Neuron (in vitro differentiated cells): ENCODE measurements around the gene CDC42BPA.

Experiments used
- H2AFZ ChIP-seq: one replicate; pipeline ENCODE4 v1.6.1; 2013; ENCODE audit warnings: low read depth, mild to moderate bottlenecking, inconsistent platforms, low read length, moderate library complexity
- H3K27me3 ChIP-seq: one replicate; pipeline ENCODE4 v1.6.1; 2013; ENCODE audit warnings: low read length; ENCODE audit not compliant: insufficient read depth
- H3K36me3 ChIP-seq: one replicate; pipeline ENCODE4 v1.6.1; 2013; ENCODE audit warnings: low read length; ENCODE audit not compliant: insufficient read depth
- H3K4me1 ChIP-seq: one replicate; pipeline ENCODE4 v1.6.1; 2013; ENCODE audit warnings: low read length; ENCODE audit not compliant: insufficient read depth
- H3K4me3 ChIP-seq: 2 replicates; pipeline ENCODE4 v1.5.1; 2013; ENCODE audit warnings: mild to moderate bottlenecking, low read length, moderate library complexity
- H3K9me3 ChIP-seq: one replicate; pipeline ENCODE4 v1.6.1; 2013; ENCODE audit warnings: low read length

The CDC42BPA gene

DNA sequence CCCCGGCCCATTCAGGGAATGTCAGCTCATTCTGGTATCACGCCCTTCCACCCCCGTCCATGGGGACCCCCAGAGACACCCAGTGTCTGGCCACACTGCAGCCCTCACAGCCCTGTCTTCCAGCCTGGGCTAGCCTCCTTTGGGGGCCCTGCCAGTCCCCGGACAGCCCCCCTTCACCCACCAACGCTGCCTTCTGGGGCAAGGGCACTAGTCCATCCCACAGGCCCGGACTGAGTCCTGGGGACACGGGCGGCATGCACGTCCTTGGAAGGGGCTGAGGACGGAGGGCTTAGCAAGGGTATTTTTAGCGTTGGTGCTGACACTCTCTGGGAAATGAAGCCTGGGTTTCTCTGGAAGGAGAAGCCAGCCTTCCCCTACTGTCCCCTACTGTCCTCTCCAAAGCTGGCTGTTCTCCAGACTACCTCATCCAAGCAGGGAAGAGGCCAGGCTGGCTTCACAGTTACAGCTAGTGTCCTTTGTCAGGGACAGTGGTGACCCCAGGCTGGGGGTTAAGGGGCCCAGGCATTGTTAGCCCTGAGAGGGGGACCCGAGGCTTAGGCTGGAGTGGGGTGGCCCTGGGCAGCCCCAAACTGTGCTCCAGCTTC lies 338.7 kb downstream of the CDC42BPA start:
- H3K36me3 ChIP-seq, result no peaks in the 10 kb centered on the region
- H3K4me3 ChIP-seq, result no peak overlapping the region
- H3K9me3 ChIP-seq, result no peaks in the 10 kb centered on the region
- H2AFZ ChIP-seq, result no peak overlapping the region
- H3K27me3 ChIP-seq, result no peaks in the 10 kb centered on the region
- peaks cover 21% of the 10 kb centered on the region for H3K4me1 ChIP-seq

DNA sequence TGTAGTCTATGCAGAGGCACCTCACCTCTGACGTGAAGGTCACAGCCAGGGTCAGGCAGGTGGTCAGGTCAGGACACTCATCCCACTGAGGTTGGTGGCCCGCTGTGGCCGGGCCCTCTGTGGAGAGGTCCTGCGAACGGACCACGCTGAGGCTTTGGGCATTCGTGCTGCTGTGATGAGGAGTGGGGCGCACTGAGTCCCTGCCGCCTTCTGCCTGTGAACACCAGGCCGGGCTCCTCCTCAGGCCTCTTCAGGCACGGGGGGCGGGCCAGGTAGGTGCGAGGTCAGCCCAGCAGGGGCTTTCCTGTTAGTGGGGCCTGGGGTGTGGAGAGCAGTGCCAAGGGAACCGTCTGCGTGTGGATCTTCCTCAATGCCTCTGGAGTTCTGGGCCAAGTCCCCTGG lies 339.2 kb downstream of the CDC42BPA start:
- Histone ChIP-seq H3K4me1 (peaks cover 26% of the 10 kb centered on the region), H3K36me3 (no peaks in the 10 kb centered on the region), H3K27me3 (no peaks in the 10 kb centered on the region), H3K4me3 (no peak overlapping the region), H3K9me3 (no peaks in the 10 kb centered on the region), H2AFZ (no peak overlapping the region)

DNA sequence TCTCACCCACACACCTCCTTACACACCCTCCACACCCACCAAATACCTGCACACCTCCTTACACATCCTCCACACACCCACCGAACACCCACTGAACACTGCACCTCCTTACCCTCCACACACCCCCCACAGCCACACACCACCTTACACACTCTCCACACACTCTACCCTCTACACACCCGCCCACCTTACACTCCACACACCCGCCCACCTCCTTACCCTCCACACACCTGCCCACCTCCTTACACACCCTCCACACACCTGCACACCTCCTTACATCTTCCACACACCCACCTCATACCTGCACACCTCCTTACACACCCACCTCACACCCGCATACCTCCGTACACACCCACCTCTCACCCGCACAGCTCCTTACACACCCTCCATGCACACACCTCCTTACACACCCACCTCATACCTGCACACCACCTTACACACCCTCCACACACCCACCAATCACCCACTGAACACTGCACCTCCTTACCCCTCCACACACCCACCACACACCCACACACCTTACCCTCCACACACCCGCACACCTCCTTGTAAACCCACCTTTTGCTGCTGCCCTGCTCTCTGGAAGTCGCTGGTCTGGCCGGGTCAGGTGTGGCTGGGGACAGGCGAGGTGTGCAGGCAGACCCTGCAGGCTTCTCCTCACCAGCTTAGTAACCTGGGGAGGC lies 339.7 kb downstream of the CDC42BPA start:
- H3K4me1 ChIP-seq, result peaks cover 31% of the 10 kb centered on the region
- H2AFZ ChIP-seq, result no peak overlapping the region
- H3K9me3 ChIP-seq, result no peaks in the 10 kb centered on the region
- no peak overlapping the region for H3K4me3 ChIP-seq
- no peaks in the 10 kb centered on the region for H3K36me3 ChIP-seq
- H3K27me3 ChIP-seq, result no peaks in the 10 kb centered on the region

DNA sequence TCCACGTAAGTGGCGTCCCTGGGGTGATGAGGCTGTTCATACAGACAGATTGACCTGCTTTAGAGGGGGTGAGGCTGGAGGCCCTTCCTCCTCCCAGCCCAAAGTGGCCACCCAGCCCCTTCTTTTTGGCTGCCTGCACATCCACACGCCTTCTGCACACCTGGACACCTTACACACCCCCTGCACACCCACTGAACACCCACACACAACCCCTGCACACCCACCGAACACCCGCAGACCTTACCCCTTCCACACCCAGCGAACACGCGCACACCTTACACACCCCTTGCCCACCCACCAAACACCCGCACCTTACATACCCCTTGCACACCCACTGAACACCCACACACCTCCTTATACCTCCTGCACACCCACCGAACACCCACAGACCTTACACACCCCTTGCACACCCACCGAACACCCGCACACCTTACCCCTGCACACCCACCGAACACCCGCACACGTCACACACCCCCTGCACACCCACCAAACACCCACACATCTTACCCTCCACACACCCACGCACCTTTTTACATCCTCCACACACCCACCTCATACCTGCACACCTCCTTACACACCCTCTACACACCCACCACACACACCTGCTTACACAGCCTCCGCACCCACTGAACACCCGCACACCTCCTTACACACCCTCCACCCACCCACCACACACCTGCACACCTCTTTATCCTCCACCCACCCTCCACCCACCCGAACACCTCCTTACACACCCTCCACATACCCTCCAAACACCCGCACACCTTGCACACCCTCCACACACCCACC lies 340.5 kb downstream of the CDC42BPA start:
- Histone ChIP-seq H3K4me1 (peaks cover 34% of the 10 kb centered on the region), H3K36me3 (no peaks in the 10 kb centered on the region), H3K27me3 (no peaks in the 10 kb centered on the region)

DNA sequence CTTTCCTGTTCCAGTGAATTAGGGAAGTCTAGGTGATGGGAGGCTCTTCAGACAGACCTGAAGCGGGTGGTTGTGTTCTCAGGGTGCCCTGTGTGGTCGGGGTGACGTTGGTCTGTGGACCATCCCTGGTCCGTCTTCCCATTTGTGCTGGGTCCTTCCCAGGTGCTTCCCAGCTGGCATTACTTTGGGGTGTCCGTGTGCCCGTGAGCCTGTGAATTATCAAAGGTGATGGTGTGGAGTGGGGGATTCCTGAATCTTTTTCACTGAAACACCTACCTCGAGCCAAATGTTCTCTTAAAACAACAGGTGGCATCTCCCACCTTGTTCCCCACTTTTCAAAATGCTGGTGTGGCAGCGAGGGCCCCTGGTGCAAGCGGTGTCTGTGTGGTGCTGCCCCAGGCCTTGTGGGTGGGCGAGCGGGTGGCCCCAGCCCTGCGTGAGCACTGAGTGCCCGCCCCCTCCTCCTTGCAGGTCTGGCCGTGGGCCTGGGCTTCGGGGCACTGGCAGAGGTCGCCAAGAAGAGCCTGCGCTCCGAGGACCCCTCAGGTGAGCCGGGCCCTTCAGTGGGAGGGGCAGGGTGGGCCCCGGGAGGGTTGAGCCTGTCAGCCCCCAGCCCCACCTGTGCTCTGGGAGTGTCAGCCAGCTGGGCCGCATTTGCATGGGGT lies 341.2 kb downstream of the CDC42BPA start:
- Histone ChIP-seq H3K4me3 (no peak overlapping the region), H3K9me3 (no peaks in the 10 kb centered on the region), H2AFZ (no peak overlapping the region), H3K36me3 (no peaks in the 10 kb centered on the region), H3K4me1 (peaks cover 34% of the 10 kb centered on the region), H3K27me3 (no peaks in the 10 kb centered on the region)

More for the DNA sequence above, 340.5 kb downstream of the CDC42BPA start:
- no peak overlapping the region for H3K4me3 ChIP-seq
- H2AFZ ChIP-seq, result no peak overlapping the region
- H3K9me3 ChIP-seq, result no peaks in the 10 kb centered on the region

DNA sequence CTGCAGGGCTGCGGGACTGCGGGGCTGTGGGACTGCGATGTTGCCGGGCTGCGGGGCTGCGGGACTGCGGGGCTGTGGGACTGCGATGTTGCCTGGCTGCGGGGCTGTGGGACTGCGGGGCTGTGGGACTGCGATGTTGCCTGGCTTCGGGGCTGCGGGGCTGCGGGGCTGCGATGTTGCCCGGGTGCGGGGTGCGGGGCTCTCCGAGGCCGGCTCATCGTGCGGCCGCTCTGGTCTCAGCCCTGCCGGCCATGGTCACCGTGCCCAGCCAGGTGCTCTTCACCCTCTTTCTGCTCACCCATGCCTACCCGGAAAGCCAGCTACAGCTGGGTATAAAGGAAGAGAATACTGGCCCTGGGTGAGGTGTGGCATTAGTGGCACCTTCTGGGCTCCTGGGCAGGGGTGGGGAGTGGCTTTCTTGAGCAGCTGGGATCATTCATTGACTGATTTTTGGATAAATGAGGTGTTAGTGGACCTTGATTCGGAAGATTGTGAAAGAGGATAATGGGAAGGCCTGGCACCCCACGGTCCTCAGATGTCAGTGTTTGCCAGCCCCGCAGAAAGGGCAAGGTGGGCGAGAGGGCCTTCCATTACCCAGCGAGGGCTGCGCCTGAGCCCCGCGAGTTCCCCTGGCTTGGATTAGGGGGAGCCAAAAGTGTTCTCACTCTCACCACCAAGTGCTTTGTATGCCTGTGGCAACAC lies 341.9 kb downstream of the CDC42BPA start:
- H3K36me3 ChIP-seq, result no peaks in the 10 kb centered on the region
- H3K9me3 ChIP-seq, result peaks cover 5% of the 10 kb centered on the region
- no peaks in the 10 kb centered on the region for H3K27me3 ChIP-seq
- H2AFZ ChIP-seq, result no peak overlapping the region
- H3K4me3 ChIP-seq, result no peak overlapping the region
- peaks cover 34% of the 10 kb centered on the region for H3K4me1 ChIP-seq

DNA sequence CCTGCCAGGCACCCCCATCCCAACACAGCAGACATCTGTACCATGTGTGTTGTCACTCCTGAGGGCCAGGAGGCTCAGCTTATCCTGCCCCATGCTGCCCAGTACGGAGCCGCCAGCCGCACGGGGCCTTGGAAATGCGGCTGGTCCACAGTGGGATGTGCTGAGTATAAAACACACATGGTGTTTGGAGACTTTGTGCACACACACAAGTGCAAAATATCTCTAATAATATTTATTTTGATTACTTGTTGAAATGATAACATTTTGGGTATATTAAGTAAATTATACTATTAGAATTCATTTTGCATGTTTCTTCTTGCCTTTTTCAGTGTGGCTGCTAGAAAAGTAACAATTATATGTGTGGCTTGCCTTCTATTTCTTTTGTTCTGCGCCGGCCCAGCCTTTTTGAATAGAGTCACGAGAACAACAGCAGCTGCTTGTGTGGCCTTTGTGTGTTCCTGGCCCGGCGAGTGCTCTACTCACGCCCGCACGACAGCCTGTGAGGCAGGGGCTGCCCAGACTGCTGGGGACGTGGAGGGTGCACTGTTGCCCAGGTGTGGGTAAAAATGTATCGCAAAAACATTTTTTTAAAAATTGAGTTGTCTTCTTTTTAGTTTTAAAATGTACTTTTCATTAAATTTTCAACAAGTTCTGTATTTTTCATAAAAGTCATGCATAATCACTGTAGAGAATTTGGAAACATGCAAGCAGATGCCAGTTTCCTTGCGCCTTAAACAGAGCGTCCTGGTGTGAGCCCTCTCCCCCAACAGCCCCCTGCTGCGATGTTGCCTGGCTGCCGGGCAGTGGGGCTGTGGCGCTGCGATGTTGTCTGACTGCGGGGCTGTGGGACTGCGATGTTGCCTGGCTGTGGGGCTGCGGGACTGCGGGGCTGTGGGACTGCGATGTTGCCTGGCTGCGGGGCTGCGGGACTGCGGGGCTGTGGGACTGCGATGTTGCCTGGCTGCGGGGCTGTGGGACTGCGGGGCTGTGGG lies 342.7 kb downstream of the CDC42BPA start:
- Histone ChIP-seq H3K4me1 (peaks cover 34% of the 10 kb centered on the region), H2AFZ (no peak overlapping the region), H3K9me3 (peaks cover 5% of the 10 kb centered on the region), H3K4me3 (no peak overlapping the region), H3K27me3 (no peaks in the 10 kb centered on the region), H3K36me3 (no peaks in the 10 kb centered on the region)

DNA sequence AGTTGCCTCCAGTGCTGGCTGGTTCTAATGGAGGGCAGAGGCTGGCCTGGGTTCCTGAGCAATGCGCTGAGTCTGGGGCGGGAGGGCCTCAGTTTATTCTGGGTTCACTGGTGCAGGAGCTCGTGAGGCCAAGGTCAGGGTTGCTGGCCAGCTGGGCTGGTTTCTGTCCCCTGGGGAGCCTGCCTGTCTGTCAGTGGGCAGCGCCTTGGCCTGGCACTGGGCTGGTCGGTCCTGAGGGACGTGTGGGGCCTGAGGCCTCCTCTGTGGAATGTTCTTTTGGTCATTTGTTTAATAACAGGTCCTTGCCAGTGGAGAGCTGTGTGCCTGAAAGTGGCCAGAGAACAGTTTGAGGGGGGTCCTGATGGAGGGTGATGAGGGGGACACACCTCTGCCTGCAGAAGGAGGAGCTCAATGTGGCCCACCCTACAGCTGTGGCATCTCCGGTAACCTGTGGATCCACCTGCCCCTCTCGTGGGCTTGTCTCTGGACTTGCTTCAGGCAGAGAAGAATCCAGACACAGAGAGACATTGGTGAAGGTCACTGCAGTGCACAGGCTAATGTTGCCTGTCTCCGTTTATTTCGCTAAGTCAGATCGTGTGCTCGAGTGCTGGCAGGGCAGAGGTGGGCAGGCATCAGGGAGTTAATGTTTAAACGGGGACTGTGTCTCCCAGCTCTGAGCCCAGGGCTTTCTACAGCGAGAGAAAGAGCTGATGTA lies 343.6 kb downstream of the CDC42BPA start:
- Histone ChIP-seq H3K27me3 (no peaks in the 10 kb centered on the region), H3K4me3 (no peak overlapping the region), H2AFZ (no peak overlapping the region), H3K9me3 (peaks cover 7% of the 10 kb centered on the region), H3K36me3 (no peaks in the 10 kb centered on the region), H3K4me1 (peaks cover 32% of the 10 kb centered on the region)

DNA sequence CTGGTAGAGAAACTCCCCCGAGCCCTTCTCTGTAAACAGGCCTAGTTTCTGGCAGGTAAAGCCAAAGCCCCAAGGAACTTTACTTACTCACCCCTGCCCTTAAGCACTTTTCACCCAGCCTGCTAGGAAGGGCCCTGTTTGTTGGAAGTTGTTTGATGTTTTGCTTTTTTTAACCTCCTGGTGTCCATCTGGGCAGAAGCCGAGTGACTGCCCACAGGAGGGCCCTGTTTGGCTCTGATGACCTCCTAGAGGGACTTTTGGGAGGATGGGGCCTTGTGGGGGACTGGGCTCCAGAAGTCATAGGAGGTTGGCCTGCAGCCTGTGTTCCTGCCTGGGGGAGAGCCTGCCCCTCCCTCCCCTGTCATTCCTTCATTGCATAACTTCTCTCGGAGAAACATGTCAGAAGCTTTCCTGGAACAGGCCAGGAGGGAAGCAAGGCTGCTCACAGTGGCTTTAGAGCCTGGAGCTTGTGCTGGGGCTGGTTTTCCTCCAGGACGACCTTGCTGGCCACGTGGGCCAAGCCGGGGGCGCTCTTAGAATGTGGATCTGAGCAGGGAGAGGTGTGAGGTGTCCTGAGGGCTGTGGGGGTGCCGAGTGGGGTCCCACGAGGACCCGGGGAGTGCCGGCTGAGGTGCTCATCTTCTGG lies 344.3 kb downstream of the CDC42BPA start:
- no peaks in the 10 kb centered on the region for H3K27me3 ChIP-seq
- H3K9me3 ChIP-seq, result peaks cover 7% of the 10 kb centered on the region
- H3K4me1 ChIP-seq, result peaks cover 31% of the 10 kb centered on the region
- H3K4me3 ChIP-seq, result no peak overlapping the region
- no peak overlapping the region for H2AFZ ChIP-seq
- no peaks in the 10 kb centered on the region for H3K36me3 ChIP-seq

DNA sequence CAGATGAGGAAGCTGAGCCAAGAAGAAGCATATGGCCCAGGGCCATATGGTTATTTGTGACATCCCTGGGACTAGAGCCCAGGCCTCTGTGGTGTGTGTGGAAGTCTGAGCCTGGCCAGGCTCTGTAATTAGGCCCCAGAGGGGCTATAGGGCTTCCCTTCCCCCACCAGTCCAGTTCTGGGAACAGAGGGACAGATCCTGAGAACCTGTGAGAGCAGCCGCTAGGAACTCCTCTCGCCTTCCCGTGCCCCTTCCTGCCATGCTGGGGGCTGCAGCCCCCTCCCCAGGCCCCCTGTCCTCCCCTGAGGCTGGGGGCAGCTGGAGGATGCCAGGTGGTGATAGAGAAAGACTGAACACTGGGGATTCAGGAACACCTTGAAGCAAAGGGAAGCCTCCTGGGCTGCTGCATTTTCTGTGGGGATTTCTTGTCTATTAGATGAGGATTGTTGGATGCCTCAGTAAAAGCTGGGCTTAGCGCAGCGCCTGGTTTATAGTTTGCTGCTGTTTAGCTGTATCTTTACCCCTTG lies 344.9 kb downstream of the CDC42BPA start:
- Histone ChIP-seq H3K36me3 (no peaks in the 10 kb centered on the region), H3K9me3 (peaks cover 7% of the 10 kb centered on the region), H3K4me3 (no peak overlapping the region), H2AFZ (no peak overlapping the region), H3K4me1 (peaks cover 31% of the 10 kb centered on the region), H3K27me3 (no peaks in the 10 kb centered on the region)

DNA sequence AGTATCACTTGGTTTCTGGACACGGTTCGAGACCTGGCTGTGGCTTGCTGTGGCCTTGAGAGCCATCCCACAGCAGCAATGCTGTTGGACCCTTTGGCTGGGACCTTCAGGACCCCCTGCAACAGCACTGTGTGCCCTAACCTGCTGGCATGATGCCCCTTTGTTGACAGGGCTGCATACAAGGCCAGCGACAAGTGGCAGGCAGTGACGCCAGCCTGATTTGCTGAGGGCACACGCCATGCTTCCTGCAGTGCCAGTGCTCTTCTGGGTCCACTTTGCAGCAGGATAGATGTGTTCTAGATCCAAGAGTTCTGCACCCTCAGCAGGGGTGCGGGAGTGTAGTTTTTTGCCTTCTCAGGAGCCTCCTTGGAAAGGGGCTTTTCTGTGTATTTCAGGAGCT lies 345.4 kb downstream of the CDC42BPA start:
- H3K4me1 ChIP-seq, result peaks cover 31% of the 10 kb centered on the region
- H3K9me3 ChIP-seq, result peaks cover 7% of the 10 kb centered on the region
- H3K27me3 ChIP-seq, result no peaks in the 10 kb centered on the region
- no peaks in the 10 kb centered on the region for H3K36me3 ChIP-seq
- H2AFZ ChIP-seq, result no peak overlapping the region
- H3K4me3 ChIP-seq, result no peak overlapping the region
